Fibroblast of lung (primary cell): ENCODE data around the gene APMAP. TPM values are rescaled to one million over a fixed set of nuclear protein-coding genes. Genes with fewer than 3 reads are reported as not detected.
A peak's percentile ranks its signal among the peaks of the same experiment; 100 is the strongest.

ENCODE experiments used
- DNase-seq, 2 donors: peaks; one replicate each; pipeline versions ENCODE4 v3.0.0 to v3.0.0-alpha.2; 2010; ENCODE audit warnings: low read depth in 2 of 2
- H2AFZ ChIP-seq: 2 replicates; pipeline ENCODE4 v1.5.1; 2012; ENCODE audit warnings: low read length, control low read depth, inconsistent platforms
- H3K27ac ChIP-seq: 2 replicates; pipeline ENCODE4 v1.5.1; 2011; ENCODE audit warnings: low read length, control low read depth; ENCODE audit not compliant: insufficient read depth
- H3K27me3 ChIP-seq: 2 replicates; pipeline ENCODE4 v1.5.1; 2011; ENCODE audit warnings: mild to moderate bottlenecking, low read length; ENCODE audit not compliant: control insufficient read depth, insufficient read depth
- H3K36me3 ChIP-seq: 2 replicates; pipeline ENCODE4 v1.5.1; 2011; ENCODE audit warnings: low read length; ENCODE audit not compliant: control insufficient read depth, insufficient read depth
- H3K4me1 ChIP-seq: 2 replicates; pipeline ENCODE4 v1.5.1; 2011; ENCODE audit warnings: low read length; ENCODE audit not compliant: control insufficient read depth, insufficient read depth; ENCODE audit errors: extremely low read depth
- H3K4me2 ChIP-seq: 2 replicates; pipeline ENCODE4 v1.5.1; 2011; ENCODE audit warnings: low read length, control low read depth; ENCODE audit not compliant: insufficient read depth; ENCODE audit errors: extremely low read depth
- H3K4me3 ChIP-seq, 4 experiments: fragments of 200-600 bp in 1 of 4; sonication (generic) in 1 of 4; replicated peaks in 1 of 4; 2 replicates each; pipeline ENCODE4 v1.5.1; 2011 to 2016; ENCODE audit warnings: low read length in 4 of 4, low read depth in 3 of 4, mild to moderate bottlenecking in 3 of 4, control low read depth in 2 of 4, inconsistent platforms in 1 of 4, mixed read lengths in 1 of 4; ENCODE audit not compliant: insufficient read depth in 1 of 4; ENCODE audit errors: control extremely low read depth in 1 of 4
- H3K79me2 ChIP-seq: 2 replicates; pipeline ENCODE4 v1.5.1; 2012; ENCODE audit warnings: mild to moderate bottlenecking, low read length, inconsistent platforms; ENCODE audit not compliant: control insufficient read depth, insufficient read depth
- H3K9ac ChIP-seq: 2 replicates; pipeline ENCODE4 v1.5.1; 2011; ENCODE audit warnings: mild to moderate bottlenecking, low read length, control low read depth; ENCODE audit not compliant: insufficient read depth
- H3K9me3 ChIP-seq: 2 replicates; pipeline ENCODE4 v1.5.1; 2012; ENCODE audit warnings: low read depth, low read length; ENCODE audit not compliant: control insufficient read depth, insufficient read depth
- H4K20me1 ChIP-seq: 2 replicates; pipeline ENCODE4 v1.5.1; 2011; ENCODE audit warnings: low read length; ENCODE audit not compliant: control insufficient read depth, insufficient read depth; ENCODE audit errors: extremely low read depth
- CTCF ChIP-seq, 2 donors: IDR thresholded peaks in 1 of 2; conservative IDR thresholded peaks in 1 of 2; 1 replicate in 1 of 2; 2 replicates in 1 of 2; pipeline ENCODE4 v1.5.1; 2011 to 2012; ENCODE audit warnings: low read length in 2 of 2, control low read depth in 1 of 2, inconsistent platforms in 1 of 2, low read depth in 1 of 2, mild to moderate bottlenecking in 1 of 2
- EZH2 ChIP-seq: IDR thresholded peaks from 2 replicates; pipeline ENCODE4 v1.5.1; 2012; ENCODE audit warnings: low read length, control low read depth, mild to moderate bottlenecking; ENCODE audit errors: missing control alignments
- polyA minus RNA-seq: library from RNA; depleted of rRNA, polyadenylated mRNA; stranded (reverse); fragments of >200 nt; gene quantifications from 2 replicates; pipeline ENCODE4 v1.2.3, GENCODE V29; 2011; ENCODE audit warnings: low replicate concordance
- polyA plus RNA-seq, 2 donors: library from polyadenylated mRNA; depleted of rRNA in 1 of 2; stranded (reverse) in 1 of 2; unstranded in 1 of 2; fragments of >200 nt; gene quantifications; 2 replicates each; pipeline ENCODE4 v1.2.1, GENCODE V29; 2011 to 2012; ENCODE audit warnings: missing spikeins in 1 of 2
- total RNA-seq: library from RNA; depleted of rRNA; stranded (reverse); fragments of >200 nt; gene quantifications from 2 replicates; pipeline ENCODE4 v1.2.1, GENCODE V29; 2014

Gene APMAP
- total RNA-seq: 64.5 and 104 TPM in 2 replicates
- polyA plus RNA-seq: 72.5 and 79.2 TPM in 2 replicates
- 94.9 and 106 TPM in 2 replicates for polyA plus RNA-seq (2012)
- polyA minus RNA-seq: 32.1 and 35.0 TPM in 2 replicates

GRCh38 chr20:24992487-24993205, at the start of gene APMAP:
Gene APMAP, minus strand, starts transcription at chr20:24992751. Its CDS starts 63 bp downstream, at chr20:24992688.
- TF ChIP-seq EZH2 (no peak), CTCF (conservative IDR thresholded peaks at IDR 0.05 in 1 of 2, IDR thresholded peaks at IDR 0.05 in 1 of 2; ENCODE audit: low read depth in 1 of 2, low read length in 2 of 2) (no peak)
- Histone ChIP-seq H3K4me1 (no peaks in the 10 kb centered on the region), H2AFZ (peak within 1 kb of the TSS; percentile 92), H4K20me1 (no peaks in the 10 kb centered on the region), H3K4me3 (peak within 1 kb of the TSS; percentile 61 to 84 (median 78)), H3K27me3 (peaks cover 5% of the 10 kb centered on the region), H3K9me3 (no peaks in the 10 kb centered on the region), H3K4me2 (peak within 1 kb of the TSS; percentile 83), H3K79me2 (peaks cover 20% of the 10 kb centered on the region), H3K36me3 (no peaks in the 10 kb centered on the region), H3K27ac (peak within 1 kb of the TSS; percentile 97), H3K9ac (peak within 1 kb of the TSS; percentile 93)
- DNase-seq: peak; percentile 88 to 89

- Histone ChIP-seq H3K4me2 (no peak overlapping the region), H3K36me3 (no peaks in the 10 kb centered on the region), H3K9ac (no peak overlapping the region), H2AFZ (no peak overlapping the region), H3K27me3 (peaks cover 8% of the 10 kb centered on the region), H3K4me1 (peaks cover 10% of the 10 kb centered on the region), H4K20me1 (no peaks in the 10 kb centered on the region), H3K27ac (no peak overlapping the region), H3K4me3 (no peak overlapping the region), H3K9me3 (no peaks in the 10 kb centered on the region), H3K79me2 (no peaks in the 10 kb centered on the region)
- no peak for TF ChIP-seq EZH2
- TF ChIP-seq CTCF (conservative IDR thresholded peaks at IDR 0.05 in 1 of 2, IDR thresholded peaks at IDR 0.05 in 1 of 2; ENCODE audit: low read depth in 1 of 2, low read length in 2 of 2): no peak
- no peak for DNase-seq
These were observed 49.4 kb upstream of the APMAP start for GRCh38 chr20:25041813-25042530.

GRCh38 chr20:25040438-25040831, 47.9 kb upstream of the APMAP start:
- Histone ChIP-seq H3K27ac (no peak overlapping the region), H2AFZ (no peak overlapping the region), H3K4me2 (peak overlapping the region; percentile 42), H3K79me2 (no peaks in the 10 kb centered on the region), H4K20me1 (no peaks in the 10 kb centered on the region), H3K27me3 (peaks cover 8% of the 10 kb centered on the region), H3K4me1 (peaks cover 10% of the 10 kb centered on the region), H3K36me3 (no peaks in the 10 kb centered on the region), H3K9ac (no peak overlapping the region), H3K4me3 (peak overlapping the region in 1 of 4 experiments; percentile 20), H3K9me3 (no peaks in the 10 kb centered on the region)
- no peak for TF ChIP-seq CTCF (conservative IDR thresholded peaks at IDR 0.05 in 1 of 2, IDR thresholded peaks at IDR 0.05 in 1 of 2; ENCODE audit: low read depth in 1 of 2, low read length in 2 of 2)
- TF ChIP-seq EZH2: no peak
- DNase-seq: peak; percentile 72 to 78
